MM.1S (cell line): ENCODE data around the gene CBX8.

ENCODE experiments used
- DNase-seq: peaks from one replicate; pipeline ENCODE4 v3.0.0-alpha.2; 2015
- H2AFZ ChIP-seq: fragments of 300-600 bp; sonication (generic); 2 replicates; pipeline ENCODE4 v1.6.0; 2016; ENCODE audit warnings: antibody characterized with exemption, low read length
- H3F3A ChIP-seq: fragments of 300-600 bp; sonication (generic); 2 replicates; pipeline ENCODE4 v1.6.1; 2016; ENCODE audit warnings: mild to moderate bottlenecking, antibody characterized with exemption, low read length, moderate library complexity, mixed read lengths; ENCODE audit not compliant: insufficient read depth
- H3K27ac ChIP-seq: fragments of 300-600 bp; sonication (generic); 2 replicates; pipeline ENCODE4 v1.5.1; 2016; ENCODE audit warnings: mild to moderate bottlenecking, low read length
- H3K27me3 ChIP-seq: fragments of 300-600 bp; sonication (generic); replicated peaks from 2 replicates; pipeline ENCODE4 v1.6.0; 2016; ENCODE audit warnings: low read length; ENCODE audit not compliant: insufficient read depth
- H3K36me3 ChIP-seq: fragments of 300-600 bp; sonication (generic); replicated peaks from 2 replicates; pipeline ENCODE4 v1.6.1; 2016; ENCODE audit warnings: mild to moderate bottlenecking, low read length, mixed read lengths; ENCODE audit not compliant: insufficient read depth
- H3K4me1 ChIP-seq: fragments of 300-600 bp; sonication (generic); 2 replicates; pipeline ENCODE4 v1.6.1; 2016; ENCODE audit warnings: low read length, mixed read lengths
- H3K4me2 ChIP-seq: fragments of 300-600 bp; sonication (generic); 2 replicates; pipeline ENCODE4 v1.6.0; 2016; ENCODE audit warnings: low read depth, low read length
- H3K4me3 ChIP-seq: fragments of 300-600 bp; sonication (generic); 2 replicates; pipeline ENCODE4 v1.5.1; 2016; ENCODE audit warnings: low read length, mixed read lengths
- H3K79me2 ChIP-seq: fragments of 300-600 bp; sonication (generic); 2 replicates; pipeline ENCODE4 v1.6.1; 2016; ENCODE audit warnings: mixed run types, low read length, mixed read lengths
- H3K9ac ChIP-seq: fragments of 300-600 bp; sonication (generic); 2 replicates; pipeline ENCODE4 v1.6.1; 2016; ENCODE audit warnings: low read length, mixed read lengths
- H3K9me2 ChIP-seq: fragments of 300-600 bp; sonication (generic); replicated peaks from 2 replicates; pipeline ENCODE4 v1.6.1; 2016; ENCODE audit warnings: mild to moderate bottlenecking, low read length, mixed read lengths; ENCODE audit not compliant: insufficient read depth
- H3K9me3 ChIP-seq: fragments of 300-600 bp; sonication (generic); replicated peaks from 2 replicates; pipeline ENCODE4 v1.6.1; 2016; ENCODE audit warnings: mild to moderate bottlenecking, low read length, mixed read lengths; ENCODE audit not compliant: insufficient read depth
- H4K20me1 ChIP-seq: fragments of 300-600 bp; sonication (generic); 2 replicates; pipeline ENCODE4 v1.6.1; 2016; ENCODE audit warnings: mild to moderate bottlenecking, low read length, moderate library complexity, mixed read lengths; ENCODE audit not compliant: insufficient read depth
- CTCF ChIP-seq: fragments of 300-600 bp; sonication (generic); IDR thresholded peaks from 2 replicates; pipeline ENCODE4 v1.5.1; 2016; ENCODE audit warnings: antibody characterized with exemption, low read length, mixed read lengths
- EZH2 ChIP-seq: fragments of 300-600 bp; sonication (generic); optimal IDR thresholded peaks from 2 replicates; pipeline ENCODE3; 2017; ENCODE audit warnings: low read depth, mild to moderate bottlenecking, antibody characterized with exemption, low read length, mixed read lengths
- EZH2phosphoT487 ChIP-seq: fragments of 300-600 bp; sonication (generic); IDR thresholded peaks from 2 replicates; pipeline ENCODE4 v1.6.1; 2018; ENCODE audit warnings: antibody characterized with exemption, low read length

The CBX8 gene

GRCh38 chr17:79822583-79823124 lies 25.8 kb upstream of the CBX8 start:
- Histone ChIP-seq H3K79me2 (no peaks in the 10 kb centered on the region), H3K36me3 (no peaks in the 10 kb centered on the region), H3K4me1 (no peaks in the 10 kb centered on the region), H3K27me3 (peaks cover 88% of the 10 kb centered on the region), H3K9me3 (no peaks in the 10 kb centered on the region), H2AFZ (no peak overlapping the region), H4K20me1 (no peaks in the 10 kb centered on the region), H3K4me2 (no peak overlapping the region), H3K9me2 (no peaks in the 10 kb centered on the region), H3F3A (no peaks in the 10 kb centered on the region), H3K27ac (no peak overlapping the region), H3K4me3 (no peak overlapping the region), H3K9ac (no peak overlapping the region)
- TF ChIP-seq CTCF (no peak), EZH2 (no peak), EZH2phosphoT487 (no peak)
- DNase-seq: no peak

GRCh38 chr17:79821331-79822095 lies 24.6 kb upstream of the CBX8 start:
- no peaks in the 10 kb centered on the region for H3K36me3 ChIP-seq
- H3K9ac ChIP-seq: no peak overlapping the region
- no peak overlapping the region for H3K4me2 ChIP-seq
- no peaks in the 10 kb centered on the region for H3F3A ChIP-seq
- no peak overlapping the region for H3K27ac ChIP-seq
- no peak overlapping the region for H2AFZ ChIP-seq
- H3K4me3 ChIP-seq: no peak overlapping the region
- TF ChIP-seq EZH2: no peak
- no peak for TF ChIP-seq EZH2phosphoT487
- no peak for TF ChIP-seq CTCF
- no peaks in the 10 kb centered on the region for H3K79me2 ChIP-seq
- H3K27me3 ChIP-seq: peaks cover 91% of the 10 kb centered on the region
- no peak for DNase-seq
- no peaks in the 10 kb centered on the region for H4K20me1 ChIP-seq
- no peaks in the 10 kb centered on the region for H3K4me1 ChIP-seq
- no peaks in the 10 kb centered on the region for H3K9me2 ChIP-seq
- H3K9me3 ChIP-seq: no peaks in the 10 kb centered on the region

- H3K4me3 ChIP-seq: no peak overlapping the region
- no peak for DNase-seq
Observed at GRCh38 chr17:79820959-79821330, 24.1 kb upstream of the CBX8 start.

More at GRCh38 chr17:79820959-79821330, 24.1 kb upstream of the CBX8 start:
- Histone ChIP-seq H4K20me1 (no peaks in the 10 kb centered on the region), H3K27ac (no peak overlapping the region), H3K9ac (no peak overlapping the region), H3K4me2 (no peak overlapping the region), H3K9me2 (no peaks in the 10 kb centered on the region), H3K4me1 (no peaks in the 10 kb centered on the region), H3F3A (no peaks in the 10 kb centered on the region), H3K27me3 (peaks cover 91% of the 10 kb centered on the region), H3K79me2 (no peaks in the 10 kb centered on the region), H2AFZ (no peak overlapping the region), H3K36me3 (no peaks in the 10 kb centered on the region), H3K9me3 (no peaks in the 10 kb centered on the region)
- no peak for TF ChIP-seq EZH2
- no peak for TF ChIP-seq EZH2phosphoT487
- no peak for TF ChIP-seq CTCF
